Pancreas (tissue), 10 donors: ENCODE data around the gene EGF. TPM values are rescaled to one million over a fixed set of nuclear protein-coding genes. Genes with fewer than 3 reads are reported as not detected.

Experiments used
- ATAC-seq, 4 donors: fragments of 200-7000 bp; cut with Tn5 transposase; one replicate each; pipeline versions ENCODE4 v1.8.0 to v1.9.1; 2020; ENCODE audit warnings: mild to moderate bottlenecking in 4 of 4, moderate library complexity in 4 of 4
- DNase-seq, 6 donors: peaks; one replicate each; pipeline ENCODE4 v3.0.0-alpha.2; 2020
- FAIRE-seq: peaks from 2 replicates; lab custom pipeline; 2012; peaks lifted over from hg19 to GRCh38; lab: Jason Lieb, UNC
- H3K27ac ChIP-seq, 4 donors: fragments of 200-600 bp; sonication (generic); 1 replicate in 3 of 4; 2 replicates in 1 of 4; pipeline versions ENCODE4 v1.5.0 to v1.8.0; 2020
- H3K27me3 ChIP-seq, 4 donors: fragments of 200-600 bp; one replicate each; pipeline ENCODE4 v1.8.0; 2021
- H3K36me3 ChIP-seq, 3 donors: fragments of 200-600 bp; sonication (generic) in 1 of 3; one replicate each; pipeline versions ENCODE4 v1.5.0 to v1.8.0; 2020 to 2021
- H3K4me1 ChIP-seq, 3 donors: fragments of 200-600 bp; one replicate each; pipeline ENCODE4 v1.8.0; 2021
- H3K4me3 ChIP-seq, 4 donors: fragments of 200-600 bp; sonication (generic) in 2 of 4; one replicate each; pipeline versions ENCODE4 v1.5.0 to v1.8.0; 2020 to 2021
- H3K9me3 ChIP-seq, 4 donors: fragments of 200-600 bp; one replicate each; pipeline ENCODE4 v1.8.0; 2021
- CTCF ChIP-seq, 4 donors: fragments of 200-600 bp; sonication (generic) in 3 of 4; IDR thresholded peaks; one replicate each; pipeline versions ENCODE4 v1.5.0 to v1.8.0; 2021; ENCODE audit warnings: antibody characterized with exemption in 4 of 4
- WGBS, 2 donors: extraction: QIAGEN DNeasy Blood & Tissue Kit; methylation state at CpG; one replicate each; pipeline ENCODE4 v1.1.7; 2013; 5-methylcytosine and 5-hydroxymethylcytosine counted together
- intact Hi-C, 3 donors: fragments of 100-400 bp; cut with DNase I; formaldehyde crosslinking; loops; one replicate each; pipeline versions ENCODE4 v1.11.1 to v1.14.2; 2022
- polyA plus RNA-seq, 2 donors: library from polyadenylated mRNA; stranded (reverse); fragments of 200-250 nt; gene quantifications; one replicate each; pipeline ENCODE4 v1.2.3, GENCODE V29; 2013
- total RNA-seq, 6 donors: library from RNA; stranded (reverse); fragmentation: NEBNext Ultra II Directional in 4 of 6; extraction: Animal tissue kit (Norgen Biotek cat#: 25700) in 4 of 6; gene quantifications; one replicate each; pipeline versions ENCODE4 v1.2.1 to v1.2.4, GENCODE V29; 2021 to 2023
- donor health status: healthy with polysubstance abuse.
- donor health status: DM: no; HTN: no; CAD: no; lungs with moderate emphysema.
- donor health status: DM: no; HTN: no; CAD: no.
- donor health status: control.
- donor health status: control.
- donor health status: Bipolar disorder and iron deficiency.
- donor health status: DM: yes; HTN: yes; CAD: no.
- donor health status: DM: no; HTN: no; CAD: no.
- donor health status: DM: no; HTN: no; CAD: no.
- donor health status: DM: yes; HTN: yes; CAD: no.

Gene EGF
- total and polyA plus RNA-seq, 8 donors, result 12.8 to 67.2 (median 23.1) TPM

- WGBS, 2 donors, result 91% methylated on average over 5 of the region's 5 CpGs
Measured at GRCh38 chr4:110046588-110047049, 133.9 kb downstream of the EGF start.

GRCh38 chr4:110049951-110050925 is 137.6 kb downstream of the EGF start:
- DNase-seq, result peak in 1 of 6 donors; percentile 40
- H3K36me3 ChIP-seq, result no peaks in the 10 kb centered on the region
- peak in 3 of 4 donors; percentile 33 to 65 (median 55) for TF ChIP-seq CTCF (IDR thresholded peaks at IDR 0.05)
- 38 to 50% methylated on average over 9 of the region's 9 CpGs for WGBS, 2 donors
- no peaks in the 10 kb centered on the region for H3K27me3 ChIP-seq
- no peak overlapping the region for H3K4me3 ChIP-seq
- FAIRE-seq, result peak; percentile 61
- intact Hi-C loops, result loop anchor here in 2 of 3 donors (5.0 to 10.0 kb wide), 2 partner anchors 155 to 162 kb away; no protein-coding TSS in a partner anchor
- H3K4me1 ChIP-seq, result no peaks in the 10 kb centered on the region
- no peaks in the 10 kb centered on the region for H3K9me3 ChIP-seq
- ATAC-seq, result peak in 3 of 4 donors; percentile 67 to 78 (median 71)
- H3K27ac ChIP-seq, result no peak overlapping the region

More at GRCh38 chr4:110046588-110047049, 133.9 kb downstream of the EGF start:
- intact Hi-C loops, result no loop called here
- Histone ChIP-seq H3K4me3 (no peak overlapping the region), H3K4me1 (no peaks in the 10 kb centered on the region), H3K36me3 (no peaks in the 10 kb centered on the region), H3K9me3 (no peaks in the 10 kb centered on the region), H3K27ac (no peak overlapping the region), H3K27me3 (no peaks in the 10 kb centered on the region)
- DNase-seq, result no peak
- ATAC-seq, result no peak
- FAIRE-seq, result no peak
- no peak for TF ChIP-seq CTCF (IDR thresholded peaks at IDR 0.05)

GRCh38 chr4:110055158-110055768 is 142.6 kb downstream of the EGF start:
- no peak overlapping the region for H3K27ac ChIP-seq
- TF ChIP-seq CTCF (IDR thresholded peaks at IDR 0.05), result no peak
- intact Hi-C loops, result loop anchor here in 1 of 3 donors (10.0 kb wide), 1 partner anchor 150 kb away; no protein-coding TSS in a partner anchor

GRCh38 chr4:110058677-110059076 is 146.0 kb downstream of the EGF start:
- ATAC-seq, result peak in 2 of 4 donors; percentile 37 to 43
- H3K36me3 ChIP-seq, result no peaks in the 10 kb centered on the region
- intact Hi-C loops, result loop anchor here in 1 of 3 donors (10.0 kb wide), 1 partner anchor 146 kb away; no protein-coding TSS in a partner anchor
- no peaks in the 10 kb centered on the region for H3K27me3 ChIP-seq
- WGBS, 2 donors, result 73 to 96% methylated on average over 1 of the region's 1 CpG
- H3K27ac ChIP-seq, result no peak overlapping the region
- no peaks in the 10 kb centered on the region for H3K9me3 ChIP-seq
- no peak for TF ChIP-seq CTCF (IDR thresholded peaks at IDR 0.05)
- DNase-seq, result no peak
- no peaks in the 10 kb centered on the region for H3K4me1 ChIP-seq
- FAIRE-seq, result no peak
- H3K4me3 ChIP-seq, result no peak overlapping the region

More at GRCh38 chr4:110055158-110055768, 142.6 kb downstream of the EGF start:
- FAIRE-seq (no peak), ATAC-seq (peak in 3 of 4 donors; percentile 44 to 64 (median 62)), DNase-seq (no peak)
- Histone ChIP-seq H3K4me1 (no peaks in the 10 kb centered on the region), H3K4me3 (no peak overlapping the region), H3K27me3 (no peaks in the 10 kb centered on the region), H3K36me3 (no peaks in the 10 kb centered on the region), H3K9me3 (no peaks in the 10 kb centered on the region)
- 35 to 39% methylated on average over 3 of the region's 3 CpGs for WGBS, 2 donors
